ENCODE measurements around the gene EEIG2. TPM values are rescaled to one million over a fixed set of nuclear protein-coding genes. Genes with fewer than 3 reads are reported as not detected.

EEIG2 gene
- total and polyA plus RNA-seq, 5 experiments from 2014 or later, result 0.48 to 12.1 (median 2.4) TPM

Other genes with a start within 250 kb of the EEIG2 start
- under 1 TPM in 1 of 2 experiments, not detected in 1; 0.16 TPM for gene NBPF6, start 109.8 kb upstream of the EEIG2 start, total RNA-seq
- not detected for gene NBPF6, start 109.8 kb upstream of the EEIG2 start, polyA plus RNA-seq
- 10 to 100 TPM; 24.8 to 27.6 TPM for gene HENMT1, start 101.0 kb downstream of the EEIG2 start, total RNA-seq
- gene HENMT1, start 101.0 kb downstream of the EEIG2 start, polyA plus RNA-seq, result 10 to 100 TPM; 38.1 to 53.8 (median 42.4) TPM
- gene PRPF38B, start 132.2 kb downstream of the EEIG2 start, total RNA-seq, result 100 to 1,000 TPM; 146 TPM
- gene PRPF38B, start 132.2 kb downstream of the EEIG2 start, polyA plus RNA-seq, result 10 to 100 TPM; 18.9 to 21.7 (median 19.1) TPM
- under 1 TPM; 0.22 to 0.34 TPM for gene FNDC7, start 152.8 kb downstream of the EEIG2 start, total RNA-seq
- not detected for gene FNDC7, start 152.8 kb downstream of the EEIG2 start, polyA plus RNA-seq
- gene STXBP3, start 186.6 kb downstream of the EEIG2 start, total RNA-seq, result 10 to 100 TPM; 72.5 to 83.6 TPM
- 10 to 100 TPM; 39.8 to 46.1 (median 43.6) TPM for gene STXBP3, start 186.6 kb downstream of the EEIG2 start, polyA plus RNA-seq

Measured in naive thymus-derived CD8-positive, alpha-beta T cell (primary cell).